HEK293 (cell line): ENCODE measurements around the gene ICAM4.

Experiments
- AEBP2 ChIP-seq: fragments of 450-650 bp; formaldehyde crosslinking; IDR thresholded peaks from 2 replicates; pipeline ENCODE4 v1.5.1; 2016; ENCODE audit warnings: missing biosample characterization, missing genetic modification characterization, borderline replicate concordance
- CTCF ChIP-seq: fragments of 450-650 bp; formaldehyde crosslinking; IDR thresholded peaks from 2 replicates; pipeline ENCODE4 v1.5.1; 2016; ENCODE audit warnings: missing biosample characterization, missing genetic modification characterization
- KLF1 ChIP-seq: fragments of 450-650 bp; formaldehyde crosslinking; IDR thresholded peaks from 2 replicates; pipeline ENCODE4 v1.5.1; 2016; ENCODE audit warnings: missing biosample characterization, missing genetic modification characterization
- MZF1 ChIP-seq: fragments of 450-650 bp; formaldehyde crosslinking; IDR thresholded peaks from 2 replicates; pipeline ENCODE4 v1.5.1; 2017; ENCODE audit warnings: missing biosample characterization, missing genetic modification characterization, borderline replicate concordance
- PBX3 ChIP-seq: sonication (generic); formaldehyde crosslinking; IDR thresholded peaks from 2 replicates; pipeline ENCODE4 v1.8.1; 2022; ENCODE audit warnings: mild to moderate bottlenecking, moderate library complexity, missing genetic modification reagents
- SP7 ChIP-seq: fragments of 450-650 bp; formaldehyde crosslinking; IDR thresholded peaks from 2 replicates; pipeline ENCODE4 v1.5.1; 2016; ENCODE audit warnings: missing biosample characterization, missing genetic modification characterization
- ZBTB10 ChIP-seq: fragments of 450-650 bp; formaldehyde crosslinking; IDR thresholded peaks from 2 replicates; pipeline ENCODE4 v1.5.1; 2016; ENCODE audit warnings: missing biosample characterization, missing genetic modification characterization
- ZBTB7A ChIP-seq: fragments of 450-650 bp; formaldehyde crosslinking; IDR thresholded peaks from 2 replicates; pipeline ENCODE4 v1.5.1; 2016; ENCODE audit warnings: low read depth, missing biosample characterization, missing genetic modification characterization
- ZIC2 ChIP-seq: fragments of 450-650 bp; formaldehyde crosslinking; IDR thresholded peaks from 2 replicates; pipeline ENCODE4 v1.5.1; 2016; ENCODE audit warnings: missing biosample characterization, missing genetic modification characterization
- ZNF112 ChIP-seq: fragments of 450-650 bp; formaldehyde crosslinking; IDR thresholded peaks from 2 replicates; pipeline ENCODE4 v1.5.0; 2017; ENCODE audit warnings: missing biosample characterization, missing genetic modification characterization
- ZNF121 ChIP-seq: fragments of 450-650 bp; formaldehyde crosslinking; IDR thresholded peaks from 2 replicates; pipeline ENCODE4 v1.5.1; 2016; ENCODE audit warnings: missing biosample characterization, missing genetic modification characterization
- ZNF146 ChIP-seq: fragments of 450-650 bp; formaldehyde crosslinking; IDR thresholded peaks from 2 replicates; pipeline ENCODE4 v1.5.1; 2016; ENCODE audit warnings: missing biosample characterization, missing genetic modification characterization
- ZNF175 ChIP-seq: fragments of 450-650 bp; formaldehyde crosslinking; IDR thresholded peaks from 2 replicates; pipeline ENCODE4 v1.5.1; 2016; ENCODE audit warnings: missing biosample characterization, missing genetic modification characterization
- ZNF214 ChIP-seq: fragments of 450-650 bp; formaldehyde crosslinking; IDR thresholded peaks from 2 replicates; pipeline ENCODE4 v1.5.1; 2017; ENCODE audit warnings: missing biosample characterization, mild to moderate bottlenecking, missing genetic modification characterization, borderline replicate concordance
- ZNF24 ChIP-seq: fragments of 450-650 bp; formaldehyde crosslinking; IDR thresholded peaks from 2 replicates; pipeline ENCODE4 v1.5.1; 2016; ENCODE audit warnings: missing biosample characterization, missing genetic modification characterization
- ZNF292 ChIP-seq: fragments of 450-650 bp; formaldehyde crosslinking; IDR thresholded peaks from 2 replicates; pipeline ENCODE4 v1.5.1; 2016; ENCODE audit warnings: low read depth, missing biosample characterization, missing genetic modification characterization, borderline replicate concordance
- ZNF394 ChIP-seq: fragments of 450-650 bp; formaldehyde crosslinking; IDR thresholded peaks from 2 replicates; pipeline ENCODE4 v1.5.1; 2016; ENCODE audit warnings: missing biosample characterization, missing genetic modification characterization, mild to moderate bottlenecking, moderate library complexity, borderline replicate concordance
- ZNF473 ChIP-seq: fragments of 450-650 bp; formaldehyde crosslinking; IDR thresholded peaks from 2 replicates; pipeline ENCODE4 v1.5.1; 2017; ENCODE audit warnings: missing biosample characterization, missing genetic modification characterization
- ZNF48 ChIP-seq: fragments of 450-650 bp; formaldehyde crosslinking; IDR thresholded peaks from 2 replicates; pipeline ENCODE4 v1.5.1; 2016; ENCODE audit warnings: missing biosample characterization, missing genetic modification characterization
- ZNF529 ChIP-seq: fragments of 450-650 bp; formaldehyde crosslinking; IDR thresholded peaks from 2 replicates; pipeline ENCODE4 v1.5.1; 2017; ENCODE audit warnings: missing genetic modification characterization, missing biosample characterization; ENCODE audit not compliant: insufficient replicate concordance
- ZNF548 ChIP-seq: fragments of 450-650 bp; formaldehyde crosslinking; IDR thresholded peaks from 2 replicates; pipeline ENCODE4 v1.5.1; 2016; ENCODE audit warnings: missing biosample characterization, missing genetic modification characterization
- ZNF560 ChIP-seq: fragments of 450-650 bp; formaldehyde crosslinking; IDR thresholded peaks from 2 replicates; pipeline ENCODE4 v1.5.1; 2017; ENCODE audit warnings: missing biosample characterization, missing genetic modification characterization, borderline replicate concordance
- ZNF658 ChIP-seq: fragments of 450-650 bp; formaldehyde crosslinking; IDR thresholded peaks from 2 replicates; pipeline ENCODE4; 2016; ENCODE audit warnings: missing biosample characterization, missing genetic modification characterization
- ZNF837 ChIP-seq: fragments of 450-650 bp; formaldehyde crosslinking; IDR thresholded peaks from 2 replicates; pipeline ENCODE4 v1.5.1; 2016; ENCODE audit warnings: missing biosample characterization, missing genetic modification characterization
- TF ChIP-seq, protein P1 (sequence below): IDR thresholded peaks from 2 replicates; pipeline ENCODE4 v1.6.1; 2011; ENCODE audit warnings: mild to moderate bottlenecking, low read depth, low read length, borderline replicate concordance
- TF ChIP-seq, protein P2 (sequence below): fragments of 450-650 bp; formaldehyde crosslinking; IDR thresholded peaks from 2 replicates; pipeline ENCODE4 v1.5.1; 2017; ENCODE audit warnings: missing biosample characterization, missing genetic modification characterization
- TF ChIP-seq, protein P3 (sequence below): fragments of 450-650 bp; formaldehyde crosslinking; IDR thresholded peaks from 2 replicates; pipeline ENCODE4 v1.5.1; 2016; ENCODE audit warnings: missing biosample characterization, missing genetic modification characterization

The ICAM4 gene

DNA sequence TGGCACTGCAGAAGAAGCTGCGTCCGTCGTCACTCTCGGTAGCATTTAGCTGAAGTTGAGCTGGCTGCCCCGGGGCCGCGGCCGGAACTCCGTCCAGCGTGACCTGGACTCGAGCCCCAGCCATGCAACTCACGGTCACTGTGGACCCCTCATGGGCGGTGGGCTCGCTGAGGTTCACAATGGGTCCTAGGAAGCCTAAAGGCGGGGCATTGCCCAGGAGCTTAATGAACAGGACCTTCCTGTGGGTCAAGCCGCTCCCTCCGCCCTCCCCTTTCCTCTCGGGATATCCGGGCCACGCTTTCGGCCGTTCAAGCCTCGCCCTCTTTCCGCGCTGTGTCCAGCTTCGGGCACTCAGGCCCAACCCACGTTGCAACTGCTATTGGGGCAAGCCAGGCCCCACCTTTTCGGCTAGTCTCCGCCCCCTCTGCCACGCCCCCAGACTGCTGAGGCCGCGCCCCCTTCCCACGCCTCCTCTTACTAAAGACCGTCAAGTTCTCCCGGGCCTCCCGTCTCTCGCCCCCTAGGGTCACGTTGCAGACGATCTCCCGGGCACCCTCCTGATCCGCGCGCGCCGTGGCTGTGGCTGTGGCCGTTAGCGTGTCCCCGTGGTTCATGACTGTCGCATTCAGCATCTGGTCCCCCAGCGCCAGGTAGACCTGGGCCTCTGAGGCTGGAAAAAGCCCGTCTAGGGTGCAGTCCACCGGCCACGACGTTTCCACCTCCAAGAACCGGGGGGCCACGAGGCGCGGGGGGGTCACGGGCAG, 48.0 kb downstream of the ICAM4 start (continued):
- no peak for TF ChIP-seq ZNF292 (tag by site-specific recombination)
- TF ChIP-seq SP7 (tag by site-specific recombination), result no peak
- no peak for TF ChIP-seq ZNF214 (tag by site-specific recombination)
- peak; percentile 59; the same call in 1 of the 2 replicates for TF ChIP-seq CTCF (tag by site-specific recombination)
- 0 out of 2 replicates have a peak, but pooled peaks have one; percentile 24 for TF ChIP-seq KLF1 (tag by site-specific recombination)
- no peak for TF ChIP-seq ZNF837 (tag by site-specific recombination)
- no peak for TF ChIP-seq ZBTB10 (tag by site-specific recombination)
- TF ChIP-seq ZNF658 (tag by site-specific recombination), result no peak
- TF ChIP-seq PBX3 (CRISPR knock-in tag), result no peak
- TF ChIP-seq ZNF473, result no peak
- peak; percentile 40; the same call in 1 of the 2 replicates for TF ChIP-seq ZIC2 (tag by site-specific recombination)
- no peak for TF ChIP-seq ZNF560
- no peak for TF ChIP-seq ZNF529 (tag by site-specific recombination)
- TF ChIP-seq, protein P1, sequence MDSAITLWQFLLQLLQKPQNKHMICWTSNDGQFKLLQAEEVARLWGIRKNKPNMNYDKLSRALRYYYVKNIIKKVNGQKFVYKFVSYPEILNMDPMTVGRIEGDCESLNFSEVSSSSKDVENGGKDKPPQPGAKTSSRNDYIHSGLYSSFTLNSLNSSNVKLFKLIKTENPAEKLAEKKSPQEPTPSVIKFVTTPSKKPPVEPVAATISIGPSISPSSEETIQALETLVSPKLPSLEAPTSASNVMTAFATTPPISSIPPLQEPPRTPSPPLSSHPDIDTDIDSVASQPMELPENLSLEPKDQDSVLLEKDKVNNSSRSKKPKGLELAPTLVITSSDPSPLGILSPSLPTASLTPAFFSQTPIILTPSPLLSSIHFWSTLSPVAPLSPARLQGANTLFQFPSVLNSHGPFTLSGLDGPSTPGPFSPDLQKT, result no peak
- no peak for TF ChIP-seq ZNF24
- no peak for TF ChIP-seq ZNF112
- no peak for TF ChIP-seq ZNF548
- no peak for TF ChIP-seq ZNF146
- TF ChIP-seq ZNF121, result no peak
- no peak for TF ChIP-seq ZBTB7A (tag by site-specific recombination)
- no peak for TF ChIP-seq AEBP2 (tag by site-specific recombination)
- TF ChIP-seq ZNF394 (tag by site-specific recombination), result no peak
- no peak for TF ChIP-seq MZF1 (tag by site-specific recombination)
- TF ChIP-seq, protein P2, sequence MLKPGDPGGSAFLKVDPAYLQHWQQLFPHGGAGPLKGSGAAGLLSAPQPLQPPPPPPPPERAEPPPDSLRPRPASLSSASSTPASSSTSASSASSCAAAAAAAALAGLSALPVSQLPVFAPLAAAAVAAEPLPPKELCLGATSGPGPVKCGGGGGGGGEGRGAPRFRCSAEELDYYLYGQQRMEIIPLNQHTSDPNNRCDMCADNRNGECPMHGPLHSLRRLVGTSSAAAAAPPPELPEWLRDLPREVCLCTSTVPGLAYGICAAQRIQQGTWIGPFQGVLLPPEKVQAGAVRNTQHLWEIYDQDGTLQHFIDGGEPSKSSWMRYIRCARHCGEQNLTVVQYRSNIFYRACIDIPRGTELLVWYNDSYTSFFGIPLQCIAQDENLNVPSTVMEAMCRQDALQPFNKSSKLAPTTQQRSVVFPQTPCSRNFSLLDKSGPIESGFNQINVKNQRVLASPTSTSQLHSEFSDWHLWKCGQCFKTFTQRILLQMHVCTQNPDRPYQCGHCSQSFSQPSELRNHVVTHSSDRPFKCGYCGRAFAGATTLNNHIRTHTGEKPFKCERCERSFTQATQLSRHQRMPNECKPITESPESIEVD (tag by site-specific recombination), result no peak
- no peak for TF ChIP-seq ZNF48 (tag by site-specific recombination)
- TF ChIP-seq, protein P3, sequence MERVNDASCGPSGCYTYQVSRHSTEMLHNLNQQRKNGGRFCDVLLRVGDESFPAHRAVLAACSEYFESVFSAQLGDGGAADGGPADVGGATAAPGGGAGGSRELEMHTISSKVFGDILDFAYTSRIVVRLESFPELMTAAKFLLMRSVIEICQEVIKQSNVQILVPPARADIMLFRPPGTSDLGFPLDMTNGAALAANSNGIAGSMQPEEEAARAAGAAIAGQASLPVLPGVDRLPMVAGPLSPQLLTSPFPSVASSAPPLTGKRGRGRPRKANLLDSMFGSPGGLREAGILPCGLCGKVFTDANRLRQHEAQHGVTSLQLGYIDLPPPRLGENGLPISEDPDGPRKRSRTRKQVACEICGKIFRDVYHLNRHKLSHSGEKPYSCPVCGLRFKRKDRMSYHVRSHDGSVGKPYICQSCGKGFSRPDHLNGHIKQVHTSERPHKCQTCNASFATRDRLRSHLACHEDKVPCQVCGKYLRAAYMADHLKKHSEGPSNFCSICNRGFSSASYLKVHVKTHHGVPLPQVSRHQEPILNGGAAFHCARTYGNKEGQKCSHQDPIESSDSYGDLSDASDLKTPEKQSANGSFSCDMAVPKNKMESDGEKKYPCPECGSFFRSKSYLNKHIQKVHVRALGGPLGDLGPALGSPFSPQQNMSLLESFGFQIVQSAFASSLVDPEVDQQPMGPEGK (tag by site-specific recombination), result peak; percentile 90
- TF ChIP-seq ZNF175, result no peak
